ENCODE data around the gene PRR19. TPM values are rescaled to one million over a fixed set of nuclear protein-coding genes. Genes with fewer than 3 reads are reported as not detected.

PRR19 gene
- total and polyA plus RNA-seq, 4 donors: 0.27 to 0.43 (median 0.42) TPM; not detected in 1

DNA sequence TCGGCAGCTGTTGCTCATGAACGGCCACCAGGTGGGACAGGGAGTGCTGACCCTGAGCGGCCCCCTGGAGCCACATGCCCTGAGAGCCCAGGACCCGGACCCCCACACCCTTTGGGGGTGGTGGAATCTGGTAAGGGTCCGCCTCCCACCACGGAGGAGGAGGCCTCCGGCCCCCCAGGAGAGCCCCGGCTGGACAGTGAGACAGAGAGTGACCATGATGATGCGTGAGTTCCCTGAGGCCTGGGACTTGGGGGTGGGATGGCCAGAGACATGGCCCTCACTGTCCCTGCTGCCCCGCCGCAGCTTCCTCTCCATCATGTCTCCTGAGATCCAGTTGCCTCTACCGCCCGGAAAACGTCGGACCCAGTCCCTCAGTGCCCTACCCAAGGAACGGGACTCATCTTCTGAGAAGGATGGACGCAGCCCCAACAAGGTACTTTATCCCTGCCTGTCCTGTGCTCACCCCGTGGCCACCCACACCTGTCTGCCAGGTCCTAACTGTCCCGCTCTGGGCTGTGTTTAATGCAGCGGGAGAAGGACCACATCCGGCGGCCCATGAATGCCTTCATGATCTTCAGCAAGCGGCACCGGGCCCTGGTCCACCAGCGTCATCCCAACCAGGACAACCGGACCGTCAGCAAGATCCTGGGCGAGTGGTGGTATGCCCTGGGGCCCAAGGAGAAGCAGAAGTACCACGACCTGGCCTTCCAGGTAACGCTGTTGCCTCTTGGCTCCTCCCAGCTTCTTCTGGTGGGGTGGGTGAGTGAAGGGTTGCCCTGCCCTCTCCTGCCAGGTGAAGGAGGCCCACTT is 14.7 kb upstream of the PRR19 start:
- Histone ChIP-seq H3K27ac (ENCODE audit: low read depth in 1 of 2, low read length in 2 of 2) (peak overlapping the region in 1 of 2 donors; percentile 16), H3K9me3 (ENCODE audit: control insufficient read depth in 4 of 4, low read length in 3 of 4) (no peaks in the 10 kb centered on the region), H3K27me3 (ENCODE audit: control insufficient read depth in 4 of 4, insufficient read depth in 4 of 4, low read length in 3 of 4) (no peaks in the 10 kb centered on the region), H3K9ac (ENCODE audit: low read depth in 1 of 2, low read length in 2 of 2) (no peak overlapping the region), H3K4me3 (ENCODE audit: low read depth in 1 of 3, low read length in 3 of 3) (no peak overlapping the region), H3K4me1 (ENCODE audit: control insufficient read depth in 4 of 4, insufficient read depth in 4 of 4, low read length in 3 of 4) (peaks cover 7 to 31% (median 24%) of the 10 kb centered on the region in 4 donors), H3K36me3 (ENCODE audit: control insufficient read depth in 4 of 4, insufficient read depth in 3 of 4, low read depth in 1 of 4, low read length in 3 of 4) (peaks cover 15 to 53% (median 29%) of the 10 kb centered on the region in 4 donors)
- 95% methylated on average over 30 of the region's 30 CpGs for WGBS
- no peak for DNase-seq (ENCODE audit: low spot score)
- TF ChIP-seq RXRA (IDR thresholded peaks at IDR 0.05): no peak
- TF ChIP-seq GABPA (IDR thresholded peaks at IDR 0.05 in 1 of 2, conservative IDR thresholded peaks at IDR 0.05 in 1 of 2): no peak
- no peak for TF ChIP-seq NR2F2 (IDR thresholded peaks at IDR 0.05)
- TF ChIP-seq TAF1 (conservative IDR thresholded peaks at IDR 0.05): no peak
- TF ChIP-seq JUND (IDR thresholded peaks at IDR 0.05): no peak
- TF ChIP-seq, protein P1, sequence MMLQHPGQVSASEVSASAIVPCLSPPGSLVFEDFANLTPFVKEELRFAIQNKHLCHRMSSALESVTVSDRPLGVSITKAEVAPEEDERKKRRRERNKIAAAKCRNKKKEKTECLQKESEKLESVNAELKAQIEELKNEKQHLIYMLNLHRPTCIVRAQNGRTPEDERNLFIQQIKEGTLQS (IDR thresholded peaks at IDR 0.05): no peak
- TF ChIP-seq SP1 (IDR thresholded peaks at IDR 0.05): no peak
- TF ChIP-seq HNF4A (conservative IDR thresholded peaks at IDR 0.05): no peak
- no peak for TF ChIP-seq HNF4G (IDR thresholded peaks at IDR 0.05)
- no peak for TF ChIP-seq YY1 (IDR thresholded peaks at IDR 0.05)
- TF ChIP-seq FOXA1 (IDR thresholded peaks at IDR 0.05): no peak
- TF ChIP-seq EGR1 (IDR thresholded peaks at IDR 0.05; ENCODE audit: low read depth in 2 of 2): no peak
- TF ChIP-seq, protein P2, sequence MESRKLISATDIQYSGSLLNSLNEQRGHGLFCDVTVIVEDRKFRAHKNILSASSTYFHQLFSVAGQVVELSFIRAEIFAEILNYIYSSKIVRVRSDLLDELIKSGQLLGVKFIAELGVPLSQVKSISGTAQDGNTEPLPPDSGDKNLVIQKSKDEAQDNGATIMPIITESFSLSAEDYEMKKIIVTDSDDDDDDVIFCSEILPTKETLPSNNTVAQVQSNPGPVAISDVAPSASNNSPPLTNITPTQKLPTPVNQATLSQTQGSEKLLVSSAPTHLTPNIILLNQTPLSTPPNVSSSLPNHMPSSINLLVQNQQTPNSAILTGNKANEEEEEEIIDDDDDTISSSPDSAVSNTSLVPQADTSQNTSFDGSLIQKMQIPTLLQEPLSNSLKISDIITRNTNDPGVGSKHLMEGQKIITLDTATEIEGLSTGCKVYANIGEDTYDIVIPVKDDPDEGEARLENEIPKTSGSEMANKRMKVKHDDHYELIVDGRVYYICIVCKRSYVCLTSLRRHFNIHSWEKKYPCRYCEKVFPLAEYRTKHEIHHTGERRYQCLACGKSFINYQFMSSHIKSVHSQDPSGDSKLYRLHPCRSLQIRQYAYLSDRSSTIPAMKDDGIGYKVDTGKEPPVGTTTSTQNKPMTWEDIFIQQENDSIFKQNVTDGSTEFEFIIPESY (IDR thresholded peaks at IDR 0.05): no peak
- TF ChIP-seq RAD21 (IDR thresholded peaks at IDR 0.05): no peak
- TF ChIP-seq, protein P3, sequence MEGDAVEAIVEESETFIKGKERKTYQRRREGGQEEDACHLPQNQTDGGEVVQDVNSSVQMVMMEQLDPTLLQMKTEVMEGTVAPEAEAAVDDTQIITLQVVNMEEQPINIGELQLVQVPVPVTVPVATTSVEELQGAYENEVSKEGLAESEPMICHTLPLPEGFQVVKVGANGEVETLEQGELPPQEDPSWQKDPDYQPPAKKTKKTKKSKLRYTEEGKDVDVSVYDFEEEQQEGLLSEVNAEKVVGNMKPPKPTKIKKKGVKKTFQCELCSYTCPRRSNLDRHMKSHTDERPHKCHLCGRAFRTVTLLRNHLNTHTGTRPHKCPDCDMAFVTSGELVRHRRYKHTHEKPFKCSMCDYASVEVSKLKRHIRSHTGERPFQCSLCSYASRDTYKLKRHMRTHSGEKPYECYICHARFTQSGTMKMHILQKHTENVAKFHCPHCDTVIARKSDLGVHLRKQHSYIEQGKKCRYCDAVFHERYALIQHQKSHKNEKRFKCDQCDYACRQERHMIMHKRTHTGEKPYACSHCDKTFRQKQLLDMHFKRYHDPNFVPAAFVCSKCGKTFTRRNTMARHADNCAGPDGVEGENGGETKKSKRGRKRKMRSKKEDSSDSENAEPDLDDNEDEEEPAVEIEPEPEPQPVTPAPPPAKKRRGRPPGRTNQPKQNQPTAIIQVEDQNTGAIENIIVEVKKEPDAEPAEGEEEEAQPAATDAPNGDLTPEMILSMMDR (IDR thresholded peaks at IDR 0.05; ENCODE audit: low read depth, low read length, missing input control): no peak
- no peak for TF ChIP-seq FOXA2 (IDR thresholded peaks at IDR 0.05)
- TF ChIP-seq, protein P4, sequence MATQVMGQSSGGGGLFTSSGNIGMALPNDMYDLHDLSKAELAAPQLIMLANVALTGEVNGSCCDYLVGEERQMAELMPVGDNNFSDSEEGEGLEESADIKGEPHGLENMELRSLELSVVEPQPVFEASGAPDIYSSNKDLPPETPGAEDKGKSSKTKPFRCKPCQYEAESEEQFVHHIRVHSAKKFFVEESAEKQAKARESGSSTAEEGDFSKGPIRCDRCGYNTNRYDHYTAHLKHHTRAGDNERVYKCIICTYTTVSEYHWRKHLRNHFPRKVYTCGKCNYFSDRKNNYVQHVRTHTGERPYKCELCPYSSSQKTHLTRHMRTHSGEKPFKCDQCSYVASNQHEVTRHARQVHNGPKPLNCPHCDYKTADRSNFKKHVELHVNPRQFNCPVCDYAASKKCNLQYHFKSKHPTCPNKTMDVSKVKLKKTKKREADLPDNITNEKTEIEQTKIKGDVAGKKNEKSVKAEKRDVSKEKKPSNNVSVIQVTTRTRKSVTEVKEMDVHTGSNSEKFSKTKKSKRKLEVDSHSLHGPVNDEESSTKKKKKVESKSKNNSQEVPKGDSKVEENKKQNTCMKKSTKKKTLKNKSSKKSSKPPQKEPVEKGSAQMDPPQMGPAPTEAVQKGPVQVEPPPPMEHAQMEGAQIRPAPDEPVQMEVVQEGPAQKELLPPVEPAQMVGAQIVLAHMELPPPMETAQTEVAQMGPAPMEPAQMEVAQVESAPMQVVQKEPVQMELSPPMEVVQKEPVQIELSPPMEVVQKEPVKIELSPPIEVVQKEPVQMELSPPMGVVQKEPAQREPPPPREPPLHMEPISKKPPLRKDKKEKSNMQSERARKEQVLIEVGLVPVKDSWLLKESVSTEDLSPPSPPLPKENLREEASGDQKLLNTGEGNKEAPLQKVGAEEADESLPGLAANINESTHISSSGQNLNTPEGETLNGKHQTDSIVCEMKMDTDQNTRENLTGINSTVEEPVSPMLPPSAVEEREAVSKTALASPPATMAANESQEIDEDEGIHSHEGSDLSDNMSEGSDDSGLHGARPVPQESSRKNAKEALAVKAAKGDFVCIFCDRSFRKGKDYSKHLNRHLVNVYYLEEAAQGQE (IDR thresholded peaks at IDR 0.05): no peak
- TF ChIP-seq, protein P5, sequence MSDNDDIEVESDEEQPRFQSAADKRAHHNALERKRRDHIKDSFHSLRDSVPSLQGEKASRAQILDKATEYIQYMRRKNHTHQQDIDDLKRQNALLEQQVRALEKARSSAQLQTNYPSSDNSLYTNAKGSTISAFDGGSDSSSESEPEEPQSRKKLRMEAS (IDR thresholded peaks at IDR 0.05): no peak
